ENCODE measurements around the gene AGPS. TPM values are rescaled to one million over a fixed set of nuclear protein-coding genes. Genes with fewer than 3 reads are reported as not detected.
A peak's percentile ranks its signal among the peaks of the same experiment; 100 is the strongest.

The AGPS gene
- total and polyA plus RNA-seq, 2 of the 13 experiments (the other 11 are each of a cell fraction or from before 2014, with no cell fraction given) = 39.4 to 99.0 TPM

- TF ChIP-seq ZSCAN21 (CRISPR knock-in tag; IDR thresholded peaks at IDR 0.05; ENCODE audit: borderline replicate concordance) = peak; percentile 96
- TF ChIP-seq ZNF589 (CRISPR knock-in tag; conservative IDR thresholded peaks at IDR 0.05) = peak; percentile 88; the same call in 1 of the 2 replicates
- TF ChIP-seq PITX1 (CRISPR knock-in tag; IDR thresholded peaks at IDR 0.05) = peak; percentile 85
- 0 out of 2 replicates have a peak, but pooled peaks have one; percentile 47 for TF ChIP-seq ZNF180 (CRISPR knock-in tag; IDR thresholded peaks at IDR 0.05; ENCODE audit: borderline replicate concordance, low read depth)
- TF ChIP-seq ZBTB38 (CRISPR knock-in tag; IDR thresholded peaks at IDR 0.05) = peak; percentile 92; the same call in 1 of the 2 replicates
- TF ChIP-seq NCOA1 (CRISPR knock-in tag; IDR thresholded peaks at IDR 0.05) = no peak
- TF ChIP-seq ESRRA (CRISPR knock-in tag; IDR thresholded peaks at IDR 0.05; ENCODE audit: low read depth) = peak; percentile 90
- no peak for TF ChIP-seq ZNF17 (CRISPR knock-in tag; IDR thresholded peaks at IDR 0.05)
- peak; percentile 75 for TF ChIP-seq KLF11 (CRISPR knock-in tag; IDR thresholded peaks at IDR 0.05)
- TF ChIP-seq ZNF572 (CRISPR knock-in tag; IDR thresholded peaks at IDR 0.05) = peak; percentile 67
- TF ChIP-seq ETV5 (CRISPR knock-in tag; IDR thresholded peaks at IDR 0.05; ENCODE audit: borderline replicate concordance) = peak; percentile 76
- TF ChIP-seq HMGA1 (CRISPR knock-in tag; conservative IDR thresholded peaks at IDR 0.05) = no peak
- TF ChIP-seq AHDC1 (CRISPR knock-in tag; IDR thresholded peaks at IDR 0.05; ENCODE audit: borderline replicate concordance) = no peak; the same call in 1 of the 2 replicates
- peak; percentile 91 for TF ChIP-seq ZNF333 (CRISPR knock-in tag; IDR thresholded peaks at IDR 0.05; ENCODE audit: borderline replicate concordance)
- peak; percentile 86 for TF ChIP-seq DBP (CRISPR knock-in tag; IDR thresholded peaks at IDR 0.05; ENCODE audit: not compliant biosample characterization)
- no peak for TF ChIP-seq EZH2 (conservative IDR thresholded peaks at IDR 0.05; ENCODE audit: low read depth, low read length)
- no peak for TF ChIP-seq ZNF326 (CRISPR knock-in tag; IDR thresholded peaks at IDR 0.05; ENCODE audit: borderline replicate concordance)
- TF ChIP-seq RARG (CRISPR knock-in tag; IDR thresholded peaks at IDR 0.05; ENCODE audit: low read depth) = no peak
- no peak for TF ChIP-seq SMARCE1 (IDR thresholded peaks at IDR 0.05; ENCODE audit: borderline replicate concordance)
- no peak for TF ChIP-seq ZNF484 (CRISPR knock-in tag; IDR thresholded peaks at IDR 0.05; ENCODE audit: borderline replicate concordance, low read depth)
- TF ChIP-seq ZNF772 (CRISPR knock-in tag; IDR thresholded peaks at IDR 0.05) = peak; percentile 91
- 0 out of 2 replicates have a peak, but pooled peaks have one; percentile 10 for TF ChIP-seq CREM (IDR thresholded peaks at IDR 0.05)
- no peak for TF ChIP-seq CREM (CRISPR knock-in tag; IDR thresholded peaks at IDR 0.05)
- TF ChIP-seq NONO (IDR thresholded peaks at IDR 0.05) = no peak
- peak; percentile 97 for TF ChIP-seq NONO (CRISPR knock-in tag; conservative IDR thresholded peaks at IDR 0.05)
- TF ChIP-seq ZNF788 (CRISPR knock-in tag; IDR thresholded peaks at IDR 0.05; ENCODE audit: borderline replicate concordance) = peak; percentile 99
Observed at GRCh38 chr2:177392373-177393202, at the start of gene AGPS (continued).
